ENCODE results near the gene ZFP64. TPM values are rescaled to one million over a fixed set of nuclear protein-coding genes. Genes with fewer than 3 reads are reported as not detected.

The ZFP64 gene
- total RNA-seq, 1 donor from 2014 or later = 13.7 TPM

DNA sequence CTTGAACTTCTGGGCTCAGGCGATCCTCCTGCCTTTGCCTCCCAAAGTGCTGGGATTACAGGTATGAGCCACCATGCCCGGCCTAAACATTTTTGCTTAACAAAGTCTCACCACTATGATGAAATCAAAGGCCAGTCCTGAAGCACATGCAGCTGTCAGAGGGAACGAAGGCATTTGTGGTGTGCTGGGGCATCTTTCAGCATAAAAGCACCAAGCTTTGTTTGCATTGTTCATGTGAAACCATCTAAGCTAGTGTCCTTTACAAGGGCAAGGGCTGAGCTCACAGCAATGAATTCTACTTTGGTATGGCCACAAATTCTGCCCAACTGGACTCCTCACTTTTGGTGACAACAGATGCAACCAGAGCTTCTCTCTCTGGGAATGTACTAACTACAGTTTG, 66.8 kb downstream of the ZFP64 start:
- Histone ChIP-seq H3K4me3 (no peak overlapping the region), H3K4me1 (no peaks in the 10 kb centered on the region), H3F3A (ENCODE audit: low read depth) (no peaks in the 10 kb centered on the region), H3K36me3 (no peaks in the 10 kb centered on the region), H3K9me3 (ENCODE audit: low read depth) (no peaks in the 10 kb centered on the region), H4K20me1 (ENCODE audit: low read depth) (no peaks in the 10 kb centered on the region), H3K4me2 (no peak overlapping the region), H3K9ac (no peak overlapping the region), H3K79me2 (ENCODE audit: low read depth) (no peaks in the 10 kb centered on the region), H3K27me3 (no peaks in the 10 kb centered on the region), H2AFZ (replicated peaks) (no peak overlapping the region), H3K27ac (no peak overlapping the region)
- Mint-ChIP-seq H3K4me1 (no peaks in the 10 kb centered on the region), H3K27me3 (ENCODE audit: insufficient read depth, low read depth) (peaks cover 2% of the 10 kb centered on the region), H3K36me3 (no peaks in the 10 kb centered on the region), H3K9me3 (no peaks in the 10 kb centered on the region), H3K4me3 (no peak overlapping the region), H3K27ac (no peak overlapping the region)
- DNase-seq (ENCODE audit: low spot score) = no peak
- TF ChIP-seq EZH2phosphoT487 (IDR thresholded peaks at IDR 0.05) = no peak
- no peak for TF ChIP-seq EZH2 (IDR thresholded peaks at IDR 0.05)
- TF ChIP-seq CTCF (IDR thresholded peaks at IDR 0.05) = no peak

DNA sequence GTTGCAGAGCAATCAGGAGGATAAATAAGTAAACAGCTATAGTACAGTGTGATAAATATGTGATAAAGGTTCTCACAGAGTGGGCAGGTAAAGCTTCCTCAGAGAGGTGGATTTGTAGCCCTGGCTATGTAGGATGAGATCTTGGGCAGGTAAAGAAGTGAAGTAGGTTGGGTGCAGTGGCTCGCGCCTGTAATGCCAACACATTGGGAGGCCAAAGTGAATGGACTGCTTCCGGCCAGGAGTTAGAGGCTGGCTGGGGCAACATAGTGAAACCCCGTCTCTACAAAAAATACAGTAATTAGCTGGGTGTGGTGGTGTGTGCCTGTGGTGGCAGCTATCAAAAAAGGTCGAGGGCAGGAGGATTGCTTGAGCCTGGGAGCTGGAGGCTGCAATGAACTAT, 72.9 kb downstream of the ZFP64 start:
- TF ChIP-seq CTCF (IDR thresholded peaks at IDR 0.05) (no peak), EZH2phosphoT487 (IDR thresholded peaks at IDR 0.05) (no peak), EZH2 (IDR thresholded peaks at IDR 0.05) (no peak)
- no peak overlapping the region for H3K4me2 ChIP-seq
- no peaks in the 10 kb centered on the region for H3K4me1 Mint-ChIP-seq
- H3K4me3 ChIP-seq = no peak overlapping the region
- H3K36me3 ChIP-seq = no peaks in the 10 kb centered on the region
- H2AFZ ChIP-seq (replicated peaks) = no peak overlapping the region
- DNase-seq (ENCODE audit: low spot score) = no peak
- H3K27me3 ChIP-seq = no peaks in the 10 kb centered on the region
- no peak overlapping the region for H3K27ac Mint-ChIP-seq
- no peaks in the 10 kb centered on the region for H4K20me1 ChIP-seq (ENCODE audit: low read depth)
- no peak overlapping the region for H3K4me3 Mint-ChIP-seq
- H3K36me3 Mint-ChIP-seq = no peaks in the 10 kb centered on the region
- H3K79me2 ChIP-seq (ENCODE audit: low read depth) = no peaks in the 10 kb centered on the region
- H3K27me3 Mint-ChIP-seq (ENCODE audit: insufficient read depth, low read depth) = no peaks in the 10 kb centered on the region
- H3K4me1 ChIP-seq = no peaks in the 10 kb centered on the region
- H3K9me3 Mint-ChIP-seq = no peaks in the 10 kb centered on the region
- H3F3A ChIP-seq (ENCODE audit: low read depth) = no peaks in the 10 kb centered on the region
- H3K27ac ChIP-seq = no peak overlapping the region
- H3K9ac ChIP-seq = no peak overlapping the region
- H3K9me3 ChIP-seq (ENCODE audit: low read depth) = no peaks in the 10 kb centered on the region

GRCh38 chr20:52118016-52118623, 73.5 kb downstream of the ZFP64 start:
- Histone ChIP-seq H3K36me3 (no peaks in the 10 kb centered on the region), H3K9me3 (ENCODE audit: low read depth) (no peaks in the 10 kb centered on the region), H4K20me1 (ENCODE audit: low read depth) (no peaks in the 10 kb centered on the region), H3K4me2 (no peak overlapping the region), H3K9ac (no peak overlapping the region), H2AFZ (replicated peaks) (no peak overlapping the region), H3K79me2 (ENCODE audit: low read depth) (no peaks in the 10 kb centered on the region), H3K4me3 (no peak overlapping the region), H3K27ac (no peak overlapping the region), H3F3A (ENCODE audit: low read depth) (no peaks in the 10 kb centered on the region), H3K4me1 (no peaks in the 10 kb centered on the region), H3K27me3 (no peaks in the 10 kb centered on the region)
- TF ChIP-seq CTCF (IDR thresholded peaks at IDR 0.05) (no peak), EZH2phosphoT487 (IDR thresholded peaks at IDR 0.05) (no peak)
- H3K9me3 Mint-ChIP-seq = no peaks in the 10 kb centered on the region
- H3K36me3 Mint-ChIP-seq = no peaks in the 10 kb centered on the region
- H3K4me3 Mint-ChIP-seq = no peak overlapping the region
- no peaks in the 10 kb centered on the region for H3K4me1 Mint-ChIP-seq
- H3K27ac Mint-ChIP-seq = no peak overlapping the region
- no peak for DNase-seq (ENCODE audit: low spot score)
- H3K27me3 Mint-ChIP-seq (ENCODE audit: insufficient read depth, low read depth) = no peaks in the 10 kb centered on the region

Data from neural progenitor cell (in vitro differentiated cells).